Activated CD4-positive, alpha-beta T cell treated with anti-CD3 and anti-CD28 coated beads, Interleukin-2, Interleukin-6, amounts not matched to agents 100 ng/mL and 50 ng/mL, durations not matched to agents 16 hours and 8 hours (primary cell): ENCODE results near the gene PCSK1N.
"Not testable (repeated sequence)": the region's sequence is repeated elsewhere in the genome, so short reads cannot be mapped to it uniquely, and the experiment has no call there.

Experiments used
- DNase-seq: peaks from one replicate; pipeline ENCODE4 v3.0.0-alpha.2; 2020

The PCSK1N gene, protein sequence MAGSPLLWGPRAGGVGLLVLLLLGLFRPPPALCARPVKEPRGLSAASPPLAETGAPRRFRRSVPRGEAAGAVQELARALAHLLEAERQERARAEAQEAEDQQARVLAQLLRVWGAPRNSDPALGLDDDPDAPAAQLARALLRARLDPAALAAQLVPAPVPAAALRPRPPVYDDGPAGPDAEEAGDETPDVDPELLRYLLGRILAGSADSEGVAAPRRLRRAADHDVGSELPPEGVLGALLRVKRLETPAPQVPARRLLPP

GRCh38 chrX:48835524-48836329 is at the start of gene PCSK1N:
PCSK1N (minus strand) TSS chrX:48835610; CDS start chrX:48835532, 78 bp downstream.
- no peak for DNase-seq

- DNase-seq = no peak
Measured at GRCh38 chrX:48883729-48884128, 48.3 kb upstream of the PCSK1N start.

- not testable (repeated sequence) for DNase-seq
Measured at GRCh38 chrX:48876944-48877343, 41.5 kb upstream of the PCSK1N start.

DNA sequence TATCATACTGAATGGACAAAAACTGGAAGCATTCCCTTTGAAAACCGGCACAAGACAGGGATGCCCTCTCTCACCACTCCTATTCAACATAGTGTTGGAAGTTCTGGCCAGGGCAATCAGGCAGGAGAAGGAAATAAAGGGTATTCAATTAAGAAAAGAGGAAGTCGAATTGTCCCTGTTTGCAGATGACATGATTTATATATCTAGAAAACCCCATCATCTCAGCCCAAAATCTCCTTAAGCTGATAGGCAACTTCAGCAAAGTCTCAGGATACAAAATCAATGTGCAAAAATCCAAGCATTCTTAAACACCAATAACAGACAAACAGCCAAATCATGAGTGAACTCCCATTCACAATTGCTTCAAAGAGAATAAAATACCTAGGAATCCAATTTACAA is 36.6 kb upstream of the PCSK1N start:
- not testable (repeated sequence) for DNase-seq

- DNase-seq = no peak
Measured at GRCh38 chrX:48864210-48864609, 28.8 kb upstream of the PCSK1N start.

DNA sequence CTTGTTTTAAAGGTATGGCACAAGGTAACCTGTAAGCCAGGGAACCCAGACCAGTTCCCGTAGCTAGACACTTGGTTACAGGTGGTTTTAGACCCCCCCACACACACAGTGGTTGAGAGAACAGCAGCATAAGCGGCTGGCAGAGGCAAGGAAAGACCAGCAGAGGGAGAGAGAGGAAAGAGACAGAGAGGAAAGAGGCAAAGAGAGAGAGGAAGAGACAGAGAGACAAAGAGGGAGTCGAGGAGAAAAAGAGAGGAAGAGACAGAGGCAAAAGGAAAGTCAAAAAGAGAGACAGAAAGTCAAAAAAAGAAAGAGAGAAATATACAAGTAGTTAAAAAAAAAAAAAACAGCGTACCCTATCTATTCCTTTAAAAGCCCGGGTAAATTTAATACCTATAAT is 19.5 kb upstream of the PCSK1N start:
- peak; percentile 13 for DNase-seq

- DNase-seq = not testable (repeated sequence)
Measured at GRCh38 chrX:48854121-48854804, 18.9 kb upstream of the PCSK1N start.

DNA sequence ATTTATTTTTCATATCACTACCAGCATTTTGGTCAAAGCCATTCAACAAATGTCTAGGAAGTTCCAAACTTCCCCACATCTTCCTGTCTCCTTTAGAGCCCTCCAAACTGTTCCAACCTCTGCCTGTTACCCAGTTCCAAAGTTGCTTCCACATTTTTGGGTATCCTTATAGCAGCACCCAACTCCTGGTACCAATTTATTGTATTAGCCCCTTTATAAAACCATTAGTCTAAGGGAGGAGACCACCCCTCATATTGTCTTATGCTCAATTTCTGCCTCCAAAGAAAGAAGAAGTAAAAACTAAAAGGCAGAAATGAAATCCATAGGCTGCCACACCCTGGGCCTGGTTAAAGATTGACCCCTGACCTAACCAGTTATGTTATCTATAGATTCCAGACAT is 18.1 kb upstream of the PCSK1N start:
- DNase-seq = not testable (repeated sequence)

GRCh38 chrX:48852857-48853256 is 17.4 kb upstream of the PCSK1N start:
- DNase-seq = no peak

DNA sequence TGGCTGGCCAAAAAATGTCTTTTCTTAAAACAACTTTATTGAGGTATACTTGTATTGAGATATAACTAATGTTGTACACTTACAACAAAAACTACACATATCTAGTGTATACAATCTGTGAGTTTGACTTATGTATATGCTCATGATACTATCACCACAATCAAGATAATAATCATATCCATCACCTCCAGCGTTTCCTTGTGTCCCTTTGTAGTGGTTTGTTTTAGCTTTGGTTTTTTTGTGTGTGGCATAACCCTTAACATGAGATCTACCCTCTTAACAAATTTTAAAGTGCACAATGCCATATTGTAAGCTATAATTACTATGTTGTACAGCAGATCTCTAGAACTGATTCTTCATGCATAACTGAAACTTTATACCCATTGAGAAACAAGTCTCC is 13.4 kb upstream of the PCSK1N start:
- no peak for DNase-seq

GRCh38 chrX:48839686-48840085 is 4.3 kb upstream of the PCSK1N start:
- DNase-seq = no peak

GRCh38 chrX:48834383-48834709 is 1.1 kb downstream of the PCSK1N start:
- DNase-seq = no peak

DNA sequence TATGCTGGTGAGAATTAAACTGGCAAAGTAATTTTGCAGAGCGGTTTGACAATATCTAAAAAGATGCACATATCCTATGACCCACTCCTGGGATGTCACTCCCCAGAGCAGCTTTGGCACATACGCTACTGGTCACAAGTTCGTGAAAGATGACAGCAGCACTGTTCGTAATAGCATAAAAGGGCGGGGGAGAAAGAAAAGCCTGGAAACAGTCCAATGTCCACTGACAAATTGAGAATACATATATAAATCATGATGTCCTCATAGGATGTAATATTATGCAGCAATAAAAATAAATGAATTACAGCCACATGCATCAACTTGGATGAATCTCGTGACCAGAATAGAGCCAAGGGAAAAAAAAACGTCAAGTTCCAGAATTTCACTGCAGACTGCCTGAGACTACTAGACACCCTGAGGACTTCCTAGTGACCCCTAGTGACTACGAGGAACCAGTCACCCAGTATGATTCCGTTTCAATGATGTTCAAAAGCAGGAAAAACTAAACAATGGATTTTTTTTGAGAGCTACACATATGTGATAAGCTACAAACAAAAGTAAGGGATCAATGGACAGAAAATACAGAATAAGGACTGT is 1.8 kb downstream of the PCSK1N start:
- no peak for DNase-seq

- no peak for DNase-seq
Measured at GRCh38 chrX:48831909-48832291, 3.5 kb downstream of the PCSK1N start.

DNA sequence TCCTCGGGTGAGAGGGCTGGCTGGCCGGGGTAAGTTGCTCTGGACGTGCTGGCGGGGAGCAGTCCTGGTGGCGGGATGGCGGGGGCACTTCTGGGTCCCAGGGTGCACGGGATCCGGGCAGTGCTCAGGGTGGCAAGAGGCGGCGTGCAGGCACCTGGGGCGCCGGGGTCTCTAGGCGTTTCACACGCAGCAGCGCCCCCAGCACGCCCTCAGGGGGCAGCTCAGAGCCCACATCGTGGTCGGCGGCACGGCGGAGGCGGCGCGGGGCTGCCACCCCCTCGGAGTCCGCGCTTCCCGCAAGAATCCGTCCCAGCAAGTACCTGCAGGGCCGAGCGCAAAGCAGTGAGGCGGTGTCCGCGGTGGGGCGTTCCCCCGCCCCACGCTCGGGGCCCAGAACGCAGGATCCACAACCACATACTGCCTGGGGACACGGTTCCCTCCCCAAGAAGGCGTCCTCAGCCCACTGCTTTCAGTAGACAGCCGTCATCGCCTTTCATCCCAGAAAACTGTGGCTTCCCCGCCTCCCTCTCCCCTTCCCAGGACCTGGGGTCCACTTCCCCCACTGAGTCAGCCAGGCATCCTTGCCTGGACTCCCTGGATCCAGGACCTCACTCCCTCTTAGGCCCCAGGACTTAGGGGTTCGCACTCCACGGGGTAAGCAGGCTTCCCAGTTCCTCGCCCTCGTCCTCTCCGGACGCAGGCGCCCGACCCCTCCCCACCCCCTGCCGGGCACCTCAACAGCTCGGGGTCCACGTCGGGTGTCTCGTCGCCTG is 4.1 kb downstream of the PCSK1N start:
- DNase-seq = no peak

- DNase-seq = no peak
Measured at GRCh38 chrX:48829016-48829735, 6.2 kb downstream of the PCSK1N start.

GRCh38 chrX:48827654-48827968 is 7.8 kb downstream of the PCSK1N start:
- no peak for DNase-seq

DNA sequence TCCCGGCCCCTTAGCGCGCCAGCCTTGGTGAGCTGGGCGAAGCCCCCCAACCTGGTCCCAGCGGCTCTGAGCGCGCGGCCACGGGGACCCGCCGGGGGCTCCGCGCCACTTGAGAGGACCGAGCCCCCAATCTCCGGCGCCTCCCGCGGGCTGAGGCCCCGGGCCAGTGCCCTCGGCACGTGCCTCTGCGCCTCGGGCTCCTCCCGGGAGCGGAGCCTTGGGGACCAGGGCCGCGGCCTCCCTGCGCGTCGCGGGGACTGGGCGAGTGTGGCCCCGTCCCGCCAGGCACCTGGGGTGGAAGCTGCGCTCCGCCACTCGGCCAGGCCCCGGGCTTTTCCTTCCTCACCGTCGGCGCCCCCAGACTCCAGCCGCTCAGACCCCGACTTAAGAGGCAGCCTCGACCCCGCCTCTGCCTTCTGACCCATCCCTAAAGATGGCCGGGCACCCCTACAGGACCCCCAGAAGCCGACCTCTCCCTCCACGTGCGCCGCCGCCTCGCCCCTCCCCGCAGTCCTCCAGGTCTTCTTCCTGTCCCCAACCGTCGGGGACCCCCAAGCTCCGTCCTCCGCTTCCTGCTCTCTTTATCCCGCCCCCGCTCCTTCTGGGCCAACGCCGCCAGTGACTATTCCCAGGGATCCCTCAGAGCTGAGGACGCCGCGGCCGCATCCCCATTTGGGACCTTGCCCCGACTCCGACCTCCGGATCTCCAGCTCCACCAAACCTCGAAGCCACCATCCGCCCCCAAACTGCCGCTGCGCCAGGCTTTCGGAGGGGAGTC is 8.3 kb downstream of the PCSK1N start:
- DNase-seq = no peak

- DNase-seq = no peak
Measured at GRCh38 chrX:48826135-48826875, 9.1 kb downstream of the PCSK1N start, which contains the start of gene ERAS. ERAS (plus strand) TSS chrX:48826513; CDS start chrX:48829124, 2,611 bp downstream.

DNA sequence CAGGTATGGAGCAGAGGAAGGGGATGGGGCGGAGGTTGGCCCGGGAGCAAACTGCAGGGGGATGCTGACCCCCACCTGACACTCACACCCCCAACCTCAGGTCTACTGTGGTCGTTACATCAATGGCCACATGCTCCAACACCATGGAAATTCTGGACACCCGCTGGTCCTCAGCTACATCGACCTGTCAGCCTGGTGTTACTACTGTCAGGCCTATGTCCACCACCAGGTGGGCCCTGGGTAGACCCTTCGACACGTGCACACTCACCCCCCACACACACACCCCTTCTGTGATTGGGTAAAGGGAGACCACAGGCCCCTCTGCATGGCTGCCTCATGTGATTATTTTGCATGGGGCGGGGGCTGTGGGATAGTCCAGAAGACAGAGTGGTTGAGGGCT is 11.3 kb downstream of the PCSK1N start:
- DNase-seq = no peak

DNA sequence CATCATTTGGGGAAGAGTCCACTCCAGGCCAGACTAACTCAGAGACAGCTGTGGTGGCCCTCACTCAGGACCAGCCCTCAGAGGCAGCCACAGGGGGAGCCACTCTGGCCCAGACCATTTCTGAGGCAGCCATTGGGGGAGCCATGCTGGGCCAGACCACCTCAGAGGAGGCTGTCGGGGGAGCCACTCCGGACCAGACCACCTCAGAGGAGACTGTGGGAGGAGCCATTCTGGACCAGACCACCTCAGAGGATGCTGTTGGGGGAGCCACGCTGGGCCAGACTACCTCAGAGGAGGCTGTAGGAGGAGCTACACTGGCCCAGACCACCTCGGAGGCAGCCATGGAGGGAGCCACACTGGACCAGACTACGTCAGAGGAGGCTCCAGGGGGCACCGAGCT is 12.4 kb downstream of the PCSK1N start:
- no peak for DNase-seq
